ENCODE results near the gene ZNF609.
"Not testable (repeated sequence)": the region's sequence is repeated elsewhere in the genome, so short reads cannot be mapped to it uniquely, and the experiment has no call there.

Gene ZNF609

GRCh38 chr15:64623347-64623996 is 163.1 kb downstream of the ZNF609 start:
- DNase-seq (ENCODE audit: extremely low read depth, low read depth): no peak
- TF ChIP-seq CTCF (IDR thresholded peaks at IDR 0.05; ENCODE audit: low read depth, low read length, missing control alignments): no peak
- no peak overlapping the region for H3K4me3 ChIP-seq (replicated peaks; ENCODE audit: low read depth, low read length)

- DNase-seq (ENCODE audit: extremely low read depth, low read depth): no peak
- no peak overlapping the region for H3K4me3 ChIP-seq (replicated peaks; ENCODE audit: low read depth, low read length)
These were observed 163.9 kb downstream of the ZNF609 start for GRCh38 chr15:64624242-64624641.

GRCh38 chr15:64629063-64629462 is 168.7 kb downstream of the ZNF609 start:
- TF ChIP-seq CTCF (IDR thresholded peaks at IDR 0.05; ENCODE audit: low read depth, low read length, missing control alignments): no peak
- no peak for DNase-seq (ENCODE audit: extremely low read depth, low read depth)
- no peak overlapping the region for H3K4me3 ChIP-seq (replicated peaks; ENCODE audit: low read depth, low read length)

More at GRCh38 chr15:64624242-64624641, 163.9 kb downstream of the ZNF609 start:
- TF ChIP-seq CTCF (IDR thresholded peaks at IDR 0.05; ENCODE audit: low read depth, low read length, missing control alignments): no peak

- H3K4me3 ChIP-seq (replicated peaks; ENCODE audit: low read depth, low read length): no peak overlapping the region
- DNase-seq (ENCODE audit: extremely low read depth, low read depth): no peak
- TF ChIP-seq CTCF (IDR thresholded peaks at IDR 0.05; ENCODE audit: low read depth, low read length, missing control alignments): no peak
These were observed 170.2 kb downstream of the ZNF609 start for GRCh38 chr15:64630396-64631107.

- not testable (repeated sequence) for DNase-seq (ENCODE audit: extremely low read depth, low read depth); H3K4me3 ChIP-seq (replicated peaks; ENCODE audit: low read depth, low read length)
These were observed 172.3 kb downstream of the ZNF609 start for GRCh38 chr15:64632639-64633038.

GRCh38 chr15:64633332-64633731 is 173.0 kb downstream of the ZNF609 start:
- no peak for TF ChIP-seq CTCF (IDR thresholded peaks at IDR 0.05; ENCODE audit: low read depth, low read length, missing control alignments)
- H3K4me3 ChIP-seq (replicated peaks; ENCODE audit: low read depth, low read length): no peak overlapping the region
- no peak for DNase-seq (ENCODE audit: extremely low read depth, low read depth)

GRCh38 chr15:64634027-64634426 is 173.6 kb downstream of the ZNF609 start:
- H3K4me3 ChIP-seq (replicated peaks; ENCODE audit: low read depth, low read length): no peak overlapping the region
- no peak for DNase-seq (ENCODE audit: extremely low read depth, low read depth)
- no peak for TF ChIP-seq CTCF (IDR thresholded peaks at IDR 0.05; ENCODE audit: low read depth, low read length, missing control alignments)

Data from HFF-Myc (cell line).